Tongue (tissue), 2 donors: Measurements from ENCODE around the gene PTPRD. TPM values are rescaled to one million over a fixed set of nuclear protein-coding genes. Genes with fewer than 3 reads are reported as not detected.

Experiments used
- DNase-seq: peaks from one replicate; pipeline ENCODE4 v3.0.0-alpha.2; 2015
- total RNA-seq: library from RNA; depleted of rRNA; stranded (reverse); fragments of >200 nt; gene quantifications from one replicate; pipeline ENCODE4 v1.2.3, GENCODE V29; 2014

PTPRD gene
- total RNA-seq: 105 TPM

- DNase-seq: peak; percentile 70
Observed at GRCh38 chr9:10612641-10613398, at the start of gene PTPRD. TSS of gene PTPRD (minus strand) at chr9:10613002.

DNA sequence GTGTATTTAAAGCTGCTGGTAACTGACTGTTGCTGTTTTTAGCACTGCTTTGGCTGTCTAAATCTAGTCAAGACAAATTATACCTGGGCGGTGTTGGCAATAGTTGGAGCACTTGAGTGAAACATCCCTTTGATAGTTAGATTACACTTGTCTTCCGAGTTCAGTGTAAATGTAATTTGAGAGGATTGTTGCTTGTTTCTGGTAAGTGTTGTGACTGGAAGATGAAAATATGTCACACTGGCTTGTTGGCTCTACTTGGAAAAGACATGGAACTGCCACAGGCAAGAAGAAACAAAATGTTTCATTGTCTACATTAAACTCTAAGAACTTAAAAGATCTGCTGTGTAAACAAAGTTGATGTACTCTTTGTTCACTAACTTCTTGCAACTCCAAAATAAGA, 49.2 kb upstream of the PTPRD start:
- no peak for DNase-seq

GRCh38 chr9:10661376-10661775, 48.6 kb upstream of the PTPRD start:
- no peak for DNase-seq

DNA sequence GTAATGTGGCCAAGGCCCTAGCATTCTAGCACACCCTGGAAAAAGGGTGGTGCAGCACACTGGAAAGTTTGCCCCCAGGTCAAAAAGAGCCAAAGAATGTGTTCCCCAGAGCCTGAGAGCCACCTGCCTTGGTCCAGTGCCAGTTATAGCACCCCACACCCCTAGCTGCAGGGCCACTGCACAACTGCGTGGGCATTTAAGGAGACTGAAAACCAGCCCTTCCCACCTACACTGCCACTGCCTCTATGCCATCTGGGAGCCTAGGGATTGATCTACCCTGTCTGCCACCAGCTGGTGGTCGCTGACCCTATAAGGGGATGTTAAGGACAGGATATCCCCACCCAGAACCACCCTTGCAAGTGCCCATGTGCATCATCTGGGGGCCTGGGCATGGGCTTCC, 38.2 kb upstream of the PTPRD start:
- DNase-seq: no peak

- DNase-seq: no peak
Observed at GRCh38 chr9:10649076-10649475, 36.3 kb upstream of the PTPRD start.

GRCh38 chr9:10633785-10634184, 21.0 kb upstream of the PTPRD start:
- DNase-seq: no peak

DNA sequence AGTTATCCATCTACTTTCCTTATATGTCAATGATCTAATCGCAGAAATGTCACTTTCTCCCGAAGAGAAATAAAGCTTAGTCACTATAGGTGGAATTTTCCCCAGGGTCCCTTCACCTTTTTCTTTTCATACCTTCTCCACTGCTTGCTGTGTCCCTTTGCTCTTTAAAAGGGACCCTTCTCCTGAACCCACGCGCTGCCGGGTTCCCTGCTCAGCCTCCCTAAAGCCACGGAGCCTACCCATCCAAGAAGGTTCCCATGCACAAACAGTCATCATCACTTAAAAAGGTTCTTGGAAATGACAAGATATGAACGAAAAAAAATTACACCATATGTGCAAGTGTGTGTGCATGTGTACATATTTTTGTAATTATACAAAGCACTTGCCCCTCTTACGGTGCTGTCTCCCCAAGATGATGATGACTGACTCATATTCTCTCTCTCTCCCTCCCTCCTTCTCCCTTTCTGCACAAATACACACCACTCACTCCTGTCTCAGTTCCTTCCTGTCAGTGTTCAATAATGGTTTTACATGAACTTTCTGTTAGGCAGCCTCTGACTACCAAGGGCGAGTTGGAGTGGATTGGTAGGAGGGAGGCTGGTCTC, 1.5 kb upstream of the PTPRD start:
- no peak for DNase-seq

- peak; percentile 13 for DNase-seq
Observed at GRCh38 chr9:10613419-10613818, 617 bp upstream of the PTPRD start.

DNA sequence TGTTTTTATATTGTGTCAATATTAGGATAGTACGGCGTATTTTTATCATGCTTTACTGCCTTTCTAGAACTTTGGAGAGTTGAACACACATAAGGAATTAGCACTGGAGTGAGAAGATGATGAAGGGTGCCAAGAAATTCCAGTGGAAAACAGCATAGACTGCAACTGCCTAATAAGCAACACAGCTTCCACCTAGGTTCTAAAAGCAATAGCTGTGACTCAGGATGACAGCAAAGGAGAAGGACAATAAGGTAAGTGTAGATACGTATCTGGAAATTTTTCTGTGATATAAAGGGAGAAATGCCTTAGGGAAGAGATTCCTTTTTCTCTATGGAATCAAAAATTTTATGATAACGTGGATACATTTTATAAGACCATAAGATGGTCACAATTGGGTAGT, 7.4 kb downstream of the PTPRD start:
- no peak for DNase-seq

GRCh38 chr9:10604927-10605326, 7.9 kb downstream of the PTPRD start:
- DNase-seq: no peak

GRCh38 chr9:10597801-10598200, 15.0 kb downstream of the PTPRD start:
- DNase-seq: no peak

DNA sequence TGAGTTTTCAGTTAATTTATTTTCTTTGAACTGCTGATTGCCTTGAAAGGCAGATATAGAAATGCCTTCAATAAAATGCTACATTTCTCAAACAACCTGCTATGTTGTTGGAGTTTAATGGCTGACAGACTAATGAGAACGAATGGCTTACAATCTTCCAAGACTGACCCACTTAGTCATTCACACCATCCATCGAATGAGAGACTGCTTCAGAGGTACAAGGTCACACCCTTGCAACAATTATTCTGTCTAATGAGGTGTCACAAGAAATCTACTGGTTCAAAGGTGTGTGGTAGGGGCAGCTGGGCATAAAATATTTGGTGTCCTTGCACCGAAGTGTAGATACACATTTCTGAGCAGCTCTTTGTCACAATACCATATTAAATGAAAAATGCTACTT, 18.3 kb downstream of the PTPRD start:
- DNase-seq: no peak

DNA sequence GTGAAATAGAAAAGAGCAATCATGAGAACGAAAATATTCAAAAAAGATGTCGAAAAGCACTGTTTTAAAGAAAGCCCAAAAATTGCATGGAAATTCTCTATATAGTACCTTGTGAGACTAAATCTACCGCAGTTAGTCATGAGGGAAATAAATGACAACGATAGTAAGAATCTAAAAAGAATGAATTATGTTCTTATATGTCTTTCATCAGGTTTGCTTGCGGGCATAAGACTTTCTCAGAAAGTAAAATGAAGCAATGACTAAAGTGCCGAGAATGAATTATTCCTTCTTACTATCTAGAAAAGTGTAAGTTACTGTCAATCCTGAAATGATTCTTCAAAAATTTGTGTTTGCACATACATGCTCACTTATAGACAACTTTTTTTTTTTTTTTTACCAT, 26.4 kb downstream of the PTPRD start:
- DNase-seq: no peak

GRCh38 chr9:10571699-10572098, 41.1 kb downstream of the PTPRD start:
- no peak for DNase-seq

GRCh38 chr9:10566848-10567247, 46.0 kb downstream of the PTPRD start:
- DNase-seq: no peak

- DNase-seq: no peak
Observed at GRCh38 chr9:10562581-10563343, 50.0 kb downstream of the PTPRD start.

DNA sequence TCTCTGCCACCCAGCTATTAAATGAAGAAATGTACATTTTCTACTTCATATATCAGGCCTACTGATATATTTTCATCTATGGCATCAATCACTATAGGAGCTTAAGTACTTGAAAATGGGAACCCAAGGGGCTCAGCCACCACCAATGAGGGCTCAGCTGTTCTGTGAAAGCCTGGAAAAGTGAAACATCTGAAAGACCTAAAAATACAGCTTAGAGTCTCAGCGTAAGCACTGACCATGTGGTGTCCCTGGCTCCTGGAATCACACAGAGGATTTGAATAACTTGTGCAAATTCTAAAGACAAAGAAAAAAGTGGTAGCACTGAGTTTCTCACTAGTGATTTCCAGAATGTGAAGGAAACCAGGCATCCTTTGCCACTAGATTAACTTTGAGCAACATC, 64.5 kb downstream of the PTPRD start:
- DNase-seq: peak; percentile 13

DNA sequence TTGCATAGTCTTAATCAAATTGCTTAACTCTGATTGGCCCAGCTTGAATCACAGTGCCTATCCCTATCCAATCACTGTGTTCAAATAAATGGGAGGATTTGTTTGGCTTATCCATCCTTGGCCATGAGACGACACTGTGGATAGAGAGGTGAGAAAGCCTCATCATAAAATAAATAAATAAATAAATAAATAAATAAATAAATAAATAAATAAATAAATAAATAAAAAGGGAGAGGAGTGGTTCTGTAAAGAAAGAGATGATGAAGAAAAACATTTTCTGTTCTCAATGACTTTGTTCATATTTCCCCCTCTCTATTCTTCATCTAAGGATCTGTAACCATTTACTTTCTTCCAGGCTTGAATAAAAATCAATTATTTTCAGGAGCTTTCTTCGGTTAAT, 74.7 kb downstream of the PTPRD start:
- no peak for DNase-seq

DNA sequence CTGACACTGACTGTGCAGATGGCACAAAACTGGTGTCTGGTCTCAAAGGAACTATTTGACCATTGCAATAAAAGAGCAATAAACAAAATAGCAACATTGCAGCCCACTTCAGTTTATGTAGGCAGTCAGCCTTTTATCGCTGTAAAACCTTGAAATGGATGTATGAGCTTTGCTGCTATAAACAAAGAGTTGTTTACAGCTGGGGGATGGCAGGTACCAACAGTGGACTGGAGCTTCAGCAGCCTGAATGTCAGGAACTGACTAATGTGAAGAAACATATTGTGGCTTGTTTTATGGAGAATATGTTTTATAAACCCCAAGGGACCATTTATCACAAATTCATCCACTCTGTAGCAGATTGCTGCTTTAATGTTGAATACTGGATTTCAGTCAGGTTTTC, 78.0 kb downstream of the PTPRD start:
- DNase-seq: no peak

GRCh38 chr9:10525972-10526371, 86.8 kb downstream of the PTPRD start:
- DNase-seq: no peak

GRCh38 chr9:10523164-10523563, 89.6 kb downstream of the PTPRD start:
- DNase-seq: no peak

- no peak for DNase-seq
Observed at GRCh38 chr9:10512144-10512543, 100.7 kb downstream of the PTPRD start.

- no peak for DNase-seq
Observed at GRCh38 chr9:10488937-10489336, 123.9 kb downstream of the PTPRD start.

DNA sequence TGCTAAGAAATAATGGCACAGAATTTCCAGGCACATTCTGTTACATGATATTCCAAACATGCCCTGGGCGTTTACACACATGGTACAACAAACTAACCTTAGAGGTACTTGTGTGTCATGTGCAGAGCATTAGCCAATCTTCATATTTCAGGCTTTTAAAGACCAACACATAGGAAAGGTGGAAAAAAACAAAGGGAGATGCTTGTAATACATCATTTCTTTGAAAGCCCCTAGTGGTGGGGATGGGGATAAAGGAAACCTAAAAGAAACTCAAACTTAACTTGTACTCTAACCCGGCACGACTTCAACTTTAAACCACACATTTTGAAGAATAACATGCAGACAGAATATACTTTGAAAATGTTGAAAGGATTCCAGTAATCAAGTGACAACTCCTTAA, 133.6 kb downstream of the PTPRD start:
- no peak for DNase-seq
